Measurements from ENCODE around the gene ADGRE3. TPM values are rescaled to one million over a fixed set of nuclear protein-coding genes. Genes with fewer than 3 reads are reported as not detected.

Gene ADGRE3
- total and polyA plus RNA-seq, 11 donors = 0.25 to 0.59 (median 0.53) TPM; not detected in 8

- intact Hi-C loops (cut with DNase I) = no loop called here
- ATAC-seq = no peak
- Histone ChIP-seq H3K4me3 (no peak overlapping the region), H3K9me3 (no peaks in the 10 kb centered on the region), H3K27me3 (peaks cover 0 to 17% (median 0%) of the 10 kb centered on the region in 9 donors), H3K36me3 (no peaks in the 10 kb centered on the region), H3K4me1 (peaks cover 0 to 8% (median 0%) of the 10 kb centered on the region in 12 donors), H3K27ac (no peak overlapping the region)
- no peak for DNase-seq
- no peak for TF ChIP-seq POLR2A (IDR thresholded peaks at IDR 0.05)
- TF ChIP-seq, protein P1, sequence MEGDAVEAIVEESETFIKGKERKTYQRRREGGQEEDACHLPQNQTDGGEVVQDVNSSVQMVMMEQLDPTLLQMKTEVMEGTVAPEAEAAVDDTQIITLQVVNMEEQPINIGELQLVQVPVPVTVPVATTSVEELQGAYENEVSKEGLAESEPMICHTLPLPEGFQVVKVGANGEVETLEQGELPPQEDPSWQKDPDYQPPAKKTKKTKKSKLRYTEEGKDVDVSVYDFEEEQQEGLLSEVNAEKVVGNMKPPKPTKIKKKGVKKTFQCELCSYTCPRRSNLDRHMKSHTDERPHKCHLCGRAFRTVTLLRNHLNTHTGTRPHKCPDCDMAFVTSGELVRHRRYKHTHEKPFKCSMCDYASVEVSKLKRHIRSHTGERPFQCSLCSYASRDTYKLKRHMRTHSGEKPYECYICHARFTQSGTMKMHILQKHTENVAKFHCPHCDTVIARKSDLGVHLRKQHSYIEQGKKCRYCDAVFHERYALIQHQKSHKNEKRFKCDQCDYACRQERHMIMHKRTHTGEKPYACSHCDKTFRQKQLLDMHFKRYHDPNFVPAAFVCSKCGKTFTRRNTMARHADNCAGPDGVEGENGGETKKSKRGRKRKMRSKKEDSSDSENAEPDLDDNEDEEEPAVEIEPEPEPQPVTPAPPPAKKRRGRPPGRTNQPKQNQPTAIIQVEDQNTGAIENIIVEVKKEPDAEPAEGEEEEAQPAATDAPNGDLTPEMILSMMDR (IDR thresholded peaks at IDR 0.05) = no peak
- 71 to 74% (median 73%) methylated on average over 6 of the region's 6 CpGs for WGBS, 4 donors
Observed at GRCh38 chr19:14659874-14660489, 14.7 kb downstream of the ADGRE3 start.

DNA sequence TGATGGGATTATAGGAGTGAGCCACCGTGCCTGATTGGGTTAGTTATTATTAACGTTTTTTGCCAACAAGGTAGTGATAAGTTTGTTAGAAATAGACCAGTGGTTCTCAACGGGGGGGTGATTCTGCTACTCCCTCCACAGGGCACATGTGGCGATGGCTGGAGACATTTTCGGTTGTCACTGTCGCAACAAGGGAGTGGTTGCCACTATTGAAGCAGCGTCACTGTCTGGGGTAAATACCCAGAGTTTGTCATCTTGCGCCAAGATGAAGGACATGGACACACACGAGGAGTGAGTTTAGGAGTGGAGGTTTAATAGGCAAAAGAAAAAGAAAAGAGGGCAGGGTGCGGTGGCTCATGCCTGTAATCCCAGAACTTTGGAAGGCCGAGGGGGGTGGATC, 18.9 kb downstream of the ADGRE3 start:
- ATAC-seq = no peak
- WGBS, 4 donors = 70 to 74% (median 71%) methylated on average over 11 of the region's 11 CpGs
- Histone ChIP-seq H3K9me3 (no peaks in the 10 kb centered on the region), H3K27ac (no peak overlapping the region), H3K4me1 (no peaks in the 10 kb centered on the region), H3K36me3 (no peaks in the 10 kb centered on the region), H3K4me3 (no peak overlapping the region), H3K27me3 (peaks cover 0 to 30% (median 0%) of the 10 kb centered on the region in 9 donors)
- DNase-seq = no peak
- intact Hi-C loops (cut with DNase I) = no loop called here
- TF ChIP-seq, protein P1 (IDR thresholded peaks at IDR 0.05) = no peak
- no peak for TF ChIP-seq POLR2A (IDR thresholded peaks at IDR 0.05)

DNA sequence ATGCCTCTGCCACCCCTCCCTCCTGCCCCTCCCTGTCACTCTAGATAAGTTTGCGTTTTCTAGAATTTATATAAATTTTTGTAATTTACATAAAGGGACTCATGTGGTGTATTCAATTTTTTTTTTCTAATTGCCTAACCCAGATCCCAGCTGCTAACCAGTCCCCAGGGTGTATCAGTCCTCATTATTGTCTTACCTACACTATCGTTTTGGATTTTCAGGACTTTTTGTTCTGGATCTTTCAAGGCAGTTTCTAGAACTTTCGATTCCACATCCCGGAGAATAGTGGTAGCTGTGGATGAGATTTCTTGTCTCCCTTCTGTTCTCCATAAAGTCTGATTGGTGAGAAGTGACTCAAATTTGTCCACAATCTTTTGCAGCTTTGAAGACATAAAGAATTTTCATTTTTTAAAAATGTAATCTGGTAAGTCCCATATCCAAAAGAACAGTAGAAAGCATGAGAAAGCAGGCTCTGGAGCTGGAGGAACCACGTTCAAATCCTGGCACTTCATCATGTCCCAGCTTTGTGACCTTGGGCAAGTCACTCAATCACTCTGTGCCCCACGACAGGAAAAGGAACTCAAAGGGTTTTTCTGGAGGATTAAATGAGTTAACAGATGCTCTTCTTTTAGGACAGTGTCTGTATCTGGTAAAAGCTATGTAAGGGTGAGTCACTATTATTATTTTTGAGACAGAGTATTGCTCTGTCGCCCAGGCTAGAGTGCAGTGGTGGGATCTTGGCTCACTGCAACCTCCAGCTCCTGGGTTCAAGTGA, 19.7 kb downstream of the ADGRE3 start:
- no peak for DNase-seq
- Histone ChIP-seq H3K9me3 (no peaks in the 10 kb centered on the region), H3K4me3 (no peak overlapping the region), H3K4me1 (no peaks in the 10 kb centered on the region), H3K27me3 (peaks cover 0 to 31% (median 0%) of the 10 kb centered on the region in 9 donors), H3K36me3 (no peaks in the 10 kb centered on the region), H3K27ac (no peak overlapping the region)
- no peak for ATAC-seq
- intact Hi-C loops (cut with DNase I) = no loop called here
- 60 to 69% (median 65%) methylated on average over 7 of the region's 7 CpGs for WGBS, 4 donors
- TF ChIP-seq, protein P1 (IDR thresholded peaks at IDR 0.05) = no peak
- no peak for TF ChIP-seq POLR2A (IDR thresholded peaks at IDR 0.05)

DNA sequence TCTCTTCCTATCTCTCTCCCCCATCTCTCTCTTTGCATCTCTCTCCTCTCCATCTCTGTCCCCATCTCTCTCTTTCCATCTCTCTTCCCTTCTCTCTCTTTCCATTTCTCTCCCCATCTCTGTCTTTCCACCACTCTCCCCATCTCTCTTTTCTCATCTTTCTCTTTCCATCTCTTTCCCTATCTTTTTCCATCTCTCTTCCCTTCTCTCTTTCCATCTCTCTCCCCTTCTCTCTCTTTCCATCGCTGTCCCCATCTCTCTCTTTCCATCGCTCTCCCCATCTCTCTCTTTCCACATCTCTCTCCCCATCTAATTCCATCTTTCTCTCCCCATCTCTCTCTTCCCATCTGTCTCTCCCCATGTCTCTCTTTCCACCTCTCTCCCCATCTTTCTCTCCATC, 24.5 kb downstream of the ADGRE3 start:
- Histone ChIP-seq H3K27me3 (peaks cover 0 to 14% (median 0%) of the 10 kb centered on the region in 9 donors), H3K36me3 (no peaks in the 10 kb centered on the region), H3K4me3 (no peak overlapping the region), H3K27ac (no peak overlapping the region), H3K9me3 (no peaks in the 10 kb centered on the region), H3K4me1 (no peaks in the 10 kb centered on the region)
- TF ChIP-seq POLR2A (IDR thresholded peaks at IDR 0.05) = no peak
- TF ChIP-seq, protein P1 (IDR thresholded peaks at IDR 0.05) = no peak
- no peak for DNase-seq
- 47 to 76% (median 74%) methylated on average over 2 of the region's 2 CpGs for WGBS, 4 donors
- no peak for ATAC-seq
- intact Hi-C loops (cut with DNase I) = no loop called here

All from heart left ventricle (tissue), 16 donors.